Naive B cell (primary cell): ENCODE measurements around the gene ACE. TPM values are rescaled to one million over a fixed set of nuclear protein-coding genes. Genes with fewer than 3 reads are reported as not detected.

Experiments
- ATAC-seq, 2 donors: fragments of 150-1000 bp; cut with Tn5 transposase; 2 replicates each; pipeline ENCODE4 v1.10.0; 2021; ENCODE audit warnings: low read depth in 2 of 2, mild to moderate bottlenecking in 2 of 2, moderate library complexity in 2 of 2
- DNase-seq: peaks from one replicate; pipeline ENCODE4 v3.0.0; 2022
- H3K27ac Mint-ChIP-seq, 6 donors: one replicate each; pipeline ENCODE4 v1.8.0; 2020 to 2022; ENCODE audit warnings: mild to moderate bottlenecking in 6 of 6, mixed read lengths in 6 of 6, moderate library complexity in 5 of 6, inconsistent platforms in 2 of 6
- H3K27me3 Mint-ChIP-seq, 3 donors: one replicate each; pipeline ENCODE4 v1.8.0; 2021 to 2022; ENCODE audit warnings: mixed read lengths in 3 of 3, mild to moderate bottlenecking in 1 of 3
- H3K36me3 Mint-ChIP-seq, 2 donors: one replicate each; pipeline ENCODE4 v1.8.0; 2020 to 2022; ENCODE audit warnings: mixed read lengths in 2 of 2, inconsistent platforms in 1 of 2, mild to moderate bottlenecking in 1 of 2
- H3K4me1 Mint-ChIP-seq, 3 donors: one replicate each; pipeline ENCODE4 v1.8.0; 2020 to 2022; ENCODE audit warnings: mixed read lengths in 3 of 3, inconsistent platforms in 1 of 3, mild to moderate bottlenecking in 1 of 3, moderate library complexity in 1 of 3
- H3K4me3 Mint-ChIP-seq, 8 donors: one replicate each; pipeline ENCODE4 v1.8.0; 2020 to 2022; ENCODE audit warnings: mild to moderate bottlenecking in 8 of 8, mixed read lengths in 8 of 8, moderate library complexity in 8 of 8, inconsistent platforms in 2 of 8
- H3K9me3 Mint-ChIP-seq, 7 donors: one replicate each; pipeline ENCODE4 v1.8.0; 2020 to 2022; ENCODE audit warnings: mixed read lengths in 7 of 7, mild to moderate bottlenecking in 5 of 7, inconsistent platforms in 2 of 7, moderate library complexity in 1 of 7
- polyA plus RNA-seq, 6 donors: library from polyadenylated mRNA; unstranded; fragments of 300-500 nt; fragmentation: Illumina TruSeq; gene quantifications; one replicate each; pipeline ENCODE4 v1.2.3, GENCODE V29; 2021; ENCODE audit warnings: low read depth in 6 of 6

Gene ACE
- polyA plus RNA-seq, result not detected

DNA sequence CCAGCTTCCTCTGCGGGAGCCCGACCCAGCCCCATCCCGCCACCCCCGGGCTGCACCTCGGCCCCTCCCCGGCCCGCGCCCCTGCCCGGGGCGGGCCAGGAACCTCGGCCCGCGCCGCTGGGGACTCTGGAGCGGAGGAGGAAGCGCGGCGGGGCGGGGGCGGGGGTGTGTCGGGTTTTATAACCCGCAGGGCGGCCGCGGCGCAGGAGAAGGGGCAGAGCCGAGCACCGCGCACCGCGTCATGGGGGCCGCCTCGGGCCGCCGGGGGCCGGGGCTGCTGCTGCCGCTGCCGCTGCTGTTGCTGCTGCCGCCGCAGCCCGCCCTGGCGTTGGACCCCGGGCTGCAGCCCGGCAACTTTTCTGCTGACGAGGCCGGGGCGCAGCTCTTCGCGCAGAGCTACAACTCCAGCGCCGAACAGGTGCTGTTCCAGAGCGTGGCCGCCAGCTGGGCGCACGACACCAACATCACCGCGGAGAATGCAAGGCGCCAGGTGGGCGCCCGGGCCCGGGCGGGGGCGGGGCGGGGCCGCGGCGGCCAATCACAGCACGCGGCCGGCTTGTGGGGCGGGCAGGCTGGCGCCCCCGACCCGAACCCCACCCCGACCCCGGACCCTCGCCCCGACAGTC lies at the start of gene ACE:
Gene ACE, plus strand, starts transcription at position 208 of the 626 bp plus-strand sequence. Its CDS starts 34 bp downstream, at position 242.
- Mint-ChIP-seq H3K27me3 (peaks cover 23 to 61% (median 43%) of the 10 kb centered on the region in 3 donors), H3K4me1 (peaks cover 13 to 22% (median 20%) of the 10 kb centered on the region in 3 donors), H3K36me3 (no peaks in the 10 kb centered on the region), H3K27ac (peak within 1 kb of the TSS in 3 of 6 donors; percentile 27 to 92 (median 56)), H3K9me3 (no peaks in the 10 kb centered on the region), H3K4me3 (peak within 1 kb of the TSS; percentile 76 to 90 (median 86))
- peak; percentile 30 for DNase-seq
- ATAC-seq, result peak; percentile 70 to 73

DNA sequence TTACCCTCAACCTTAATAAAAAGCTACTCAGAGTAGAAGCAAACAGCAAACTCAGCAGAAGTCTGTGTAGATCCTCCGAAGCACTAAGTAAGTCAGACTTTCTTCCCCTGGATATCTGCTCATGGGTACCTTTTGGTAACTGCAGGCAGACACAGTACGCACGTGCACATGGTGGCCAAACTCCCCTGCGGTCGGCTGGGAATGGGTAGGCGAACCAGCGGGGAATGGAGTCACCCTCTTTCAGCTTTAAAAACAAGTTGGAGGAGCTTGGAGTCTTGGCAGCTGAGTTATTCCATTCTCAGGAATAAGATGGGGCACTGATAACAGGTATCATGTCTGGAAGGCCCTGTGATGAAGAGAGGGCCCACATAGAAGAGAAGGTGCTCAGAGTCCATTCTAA lies 47.1 kb upstream of the ACE start:
- H3K4me3 Mint-ChIP-seq, result no peak overlapping the region
- H3K27ac Mint-ChIP-seq, result no peak overlapping the region
- peaks cover 10 to 19% (median 16%) of the 10 kb centered on the region in 3 donors for H3K4me1 Mint-ChIP-seq
- peaks cover 9 to 35% (median 19%) of the 10 kb centered on the region in 3 donors for H3K27me3 Mint-ChIP-seq
- no peaks in the 10 kb centered on the region for H3K36me3 Mint-ChIP-seq
- no peak for DNase-seq
- no peak for ATAC-seq
- no peaks in the 10 kb centered on the region for H3K9me3 Mint-ChIP-seq

DNA sequence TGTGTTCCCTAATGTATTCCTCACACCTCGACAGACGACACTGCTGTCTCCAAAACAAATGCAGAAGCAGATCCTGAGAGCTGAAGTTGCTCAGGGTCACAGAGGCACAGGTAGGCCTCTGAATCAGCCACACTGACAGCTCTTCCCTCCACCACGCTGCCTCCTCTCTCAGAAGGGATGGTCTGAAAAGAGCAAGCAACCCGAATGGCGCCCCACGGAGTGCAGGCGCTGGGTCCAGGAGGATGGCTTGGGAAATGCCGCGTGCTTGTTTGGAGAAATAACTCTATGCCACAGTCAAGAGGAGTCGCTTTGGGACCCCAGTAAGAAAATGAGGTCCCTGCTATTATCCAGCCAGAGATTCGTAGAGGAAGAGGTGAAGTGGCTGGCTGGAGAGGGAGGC lies 46.6 kb upstream of the ACE start:
- peak overlapping the region in 1 of 6 donors; percentile 47 for H3K27ac Mint-ChIP-seq
- no peak overlapping the region for H3K4me3 Mint-ChIP-seq
- H3K27me3 Mint-ChIP-seq, result peaks cover 13 to 38% (median 19%) of the 10 kb centered on the region in 3 donors
- DNase-seq (no peak), ATAC-seq (no peak)
- H3K36me3 Mint-ChIP-seq, result no peaks in the 10 kb centered on the region
- no peaks in the 10 kb centered on the region for H3K9me3 Mint-ChIP-seq
- H3K4me1 Mint-ChIP-seq, result peaks cover 10 to 19% (median 19%) of the 10 kb centered on the region in 3 donors

DNA sequence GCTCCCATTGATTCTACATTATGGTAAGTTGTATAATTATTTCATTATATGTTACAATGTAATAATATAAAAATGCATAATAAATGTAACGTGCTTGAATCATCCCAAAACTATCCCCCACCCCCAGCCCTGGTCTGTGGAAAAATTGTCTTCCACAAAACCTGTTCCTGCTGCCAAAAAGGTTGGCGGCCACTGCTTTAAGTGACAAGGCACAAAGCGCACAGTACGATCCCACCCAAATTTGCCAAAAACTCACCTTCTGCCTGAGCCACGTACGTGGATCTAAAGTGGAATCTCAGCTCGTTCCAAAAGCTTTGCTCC lies 45.3 kb upstream of the ACE start:
- H3K27ac Mint-ChIP-seq, result no peak overlapping the region
- no peaks in the 10 kb centered on the region for H3K9me3 Mint-ChIP-seq
- H3K36me3 Mint-ChIP-seq, result no peaks in the 10 kb centered on the region
- H3K4me3 Mint-ChIP-seq, result no peak overlapping the region
- DNase-seq (no peak), ATAC-seq (no peak)
- peaks cover 10 to 14% (median 13%) of the 10 kb centered on the region in 3 donors for H3K4me1 Mint-ChIP-seq
- peaks cover 13 to 45% (median 19%) of the 10 kb centered on the region in 3 donors for H3K27me3 Mint-ChIP-seq

DNA sequence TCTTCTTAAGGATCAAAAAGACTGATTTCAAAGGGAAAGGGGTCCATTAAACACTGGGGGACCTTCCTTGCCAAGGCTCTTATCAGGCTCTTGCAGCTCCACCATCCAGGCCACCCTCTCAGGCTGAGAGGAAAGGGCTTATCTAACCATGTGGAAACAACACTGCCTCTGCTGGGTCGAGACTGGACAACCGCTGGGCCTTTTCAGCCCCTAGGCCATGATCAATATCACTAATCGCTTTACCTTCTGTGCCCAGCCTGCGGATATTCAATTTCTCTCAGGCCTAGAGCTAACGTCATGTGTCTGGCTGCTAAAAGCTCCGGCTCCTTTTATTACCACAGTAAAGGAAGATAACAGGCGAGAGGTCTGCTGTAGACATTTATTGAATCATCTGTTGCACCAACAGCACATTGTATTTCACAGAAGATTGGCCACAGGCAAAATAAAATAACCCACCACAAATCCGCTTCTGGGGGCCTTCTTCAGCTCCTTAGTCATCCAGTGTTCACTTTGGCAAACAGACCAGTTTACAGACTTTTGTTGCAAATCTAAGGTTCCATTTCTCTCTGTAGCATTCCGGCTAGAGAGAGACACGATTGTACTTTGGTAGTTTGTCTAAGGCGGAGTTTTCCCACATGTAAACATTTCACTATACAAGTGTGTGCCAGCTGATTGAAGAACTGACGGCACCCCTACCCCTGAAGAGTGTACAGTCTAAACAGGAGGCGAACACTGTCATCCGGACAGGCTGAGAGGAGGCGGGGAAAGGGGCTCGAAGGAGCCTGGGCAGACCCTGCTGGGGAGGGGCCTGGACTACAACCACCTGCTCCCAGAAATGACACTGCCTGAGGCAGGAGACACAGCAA lies 44.7 kb upstream of the ACE start:
- no peak for ATAC-seq
- Mint-ChIP-seq H3K4me1 (peaks cover 6 to 8% (median 7%) of the 10 kb centered on the region in 3 donors), H3K27me3 (peaks cover 13 to 51% (median 19%) of the 10 kb centered on the region in 3 donors), H3K36me3 (no peaks in the 10 kb centered on the region), H3K9me3 (no peaks in the 10 kb centered on the region), H3K27ac (no peak overlapping the region), H3K4me3 (no peak overlapping the region)
- no peak for DNase-seq

DNA sequence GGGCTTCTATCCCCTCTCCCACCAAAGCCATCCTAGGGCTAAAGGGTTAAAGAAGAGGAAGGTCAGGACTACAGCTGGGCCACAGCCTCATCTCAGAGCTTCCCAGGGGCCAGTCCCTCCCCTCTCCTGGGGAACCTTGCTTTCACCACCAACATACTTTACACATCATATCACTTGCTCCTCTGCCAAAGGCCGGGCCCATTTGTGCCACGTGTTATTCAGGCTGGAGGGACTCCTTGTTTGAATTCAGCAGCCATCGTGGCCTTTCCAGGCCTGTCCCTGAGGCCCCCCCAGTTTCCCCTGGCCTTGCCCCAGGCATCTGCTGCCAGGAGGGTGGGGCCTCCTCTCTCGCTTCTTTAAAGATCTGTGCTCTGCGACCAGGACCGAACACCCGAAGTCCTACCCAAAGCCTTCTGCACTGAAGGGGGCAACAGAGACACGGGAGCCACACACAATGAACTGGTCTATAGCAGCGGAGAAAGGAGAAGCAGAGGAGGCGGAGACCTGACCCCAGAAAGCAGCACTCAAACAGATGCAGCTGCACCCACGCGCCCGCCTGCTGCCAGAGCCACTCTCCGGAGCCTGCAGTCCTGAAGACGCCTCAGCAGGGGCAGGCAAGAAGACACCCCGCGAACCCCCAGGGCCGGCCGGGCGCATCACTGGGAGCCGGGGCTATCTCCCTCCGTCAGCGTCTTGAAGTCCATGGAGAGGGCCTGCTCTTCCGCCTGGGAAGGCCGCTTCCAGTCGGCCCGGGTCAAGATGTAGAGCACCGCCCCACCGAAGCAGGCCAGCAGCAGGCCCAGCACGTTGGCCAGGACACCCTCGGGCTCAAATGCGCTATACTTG lies 42.9 kb upstream of the ACE start:
- DNase-seq (no peak), ATAC-seq (peak; percentile 27 to 35)
- Mint-ChIP-seq H3K4me3 (no peak overlapping the region), H3K27ac (peak overlapping the region in 3 of 6 donors; percentile 30 to 91 (median 60)), H3K27me3 (peaks cover 13 to 57% (median 19%) of the 10 kb centered on the region in 3 donors), H3K36me3 (no peaks in the 10 kb centered on the region), H3K9me3 (no peaks in the 10 kb centered on the region), H3K4me1 (peaks cover 4 to 5% (median 5%) of the 10 kb centered on the region in 3 donors)

DNA sequence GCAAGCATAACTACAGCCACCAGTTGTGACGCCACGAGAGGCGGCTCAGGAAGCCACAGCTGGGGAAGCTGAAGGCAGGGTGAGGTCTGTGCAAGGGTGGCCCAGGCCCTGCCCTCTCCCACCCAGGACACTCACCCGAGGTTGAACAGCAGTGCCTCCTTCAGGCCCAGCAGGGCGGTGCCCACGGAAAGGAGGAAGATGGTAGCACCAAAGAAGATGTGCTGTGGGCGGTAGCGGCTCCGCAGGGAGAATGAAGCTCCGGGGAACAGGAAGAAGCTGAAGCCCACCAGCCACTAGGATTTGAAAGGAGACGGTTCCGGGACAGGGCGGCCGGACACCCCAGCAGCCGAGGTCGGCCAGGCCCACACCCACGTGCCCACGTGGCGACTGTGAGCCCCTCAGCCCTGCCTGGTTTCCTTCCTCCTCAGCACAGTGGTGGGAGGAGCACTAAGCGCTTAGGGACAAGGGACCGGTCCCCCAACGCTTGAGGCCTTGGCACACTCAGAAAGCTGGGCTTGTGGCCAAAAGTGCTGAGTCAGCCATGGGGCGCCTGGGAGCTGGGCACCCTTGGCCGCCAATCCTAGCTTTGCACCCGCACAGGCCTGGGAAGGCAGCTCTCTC lies 41.8 kb upstream of the ACE start:
- no peaks in the 10 kb centered on the region for H3K36me3 Mint-ChIP-seq
- peaks cover 0 to under 1% (median 0%) of the 10 kb centered on the region in 7 donors for H3K9me3 Mint-ChIP-seq
- ATAC-seq (peak; percentile 61 to 79), DNase-seq (peak; percentile 17)
- peak overlapping the region in 1 of 8 donors; percentile 53 for H3K4me3 Mint-ChIP-seq
- peaks cover 10 to 16% (median 13%) of the 10 kb centered on the region in 3 donors for H3K4me1 Mint-ChIP-seq
- H3K27me3 Mint-ChIP-seq, result peaks cover 13 to 56% (median 19%) of the 10 kb centered on the region in 3 donors
- peak overlapping the region in 1 of 6 donors; percentile 30 for H3K27ac Mint-ChIP-seq

DNA sequence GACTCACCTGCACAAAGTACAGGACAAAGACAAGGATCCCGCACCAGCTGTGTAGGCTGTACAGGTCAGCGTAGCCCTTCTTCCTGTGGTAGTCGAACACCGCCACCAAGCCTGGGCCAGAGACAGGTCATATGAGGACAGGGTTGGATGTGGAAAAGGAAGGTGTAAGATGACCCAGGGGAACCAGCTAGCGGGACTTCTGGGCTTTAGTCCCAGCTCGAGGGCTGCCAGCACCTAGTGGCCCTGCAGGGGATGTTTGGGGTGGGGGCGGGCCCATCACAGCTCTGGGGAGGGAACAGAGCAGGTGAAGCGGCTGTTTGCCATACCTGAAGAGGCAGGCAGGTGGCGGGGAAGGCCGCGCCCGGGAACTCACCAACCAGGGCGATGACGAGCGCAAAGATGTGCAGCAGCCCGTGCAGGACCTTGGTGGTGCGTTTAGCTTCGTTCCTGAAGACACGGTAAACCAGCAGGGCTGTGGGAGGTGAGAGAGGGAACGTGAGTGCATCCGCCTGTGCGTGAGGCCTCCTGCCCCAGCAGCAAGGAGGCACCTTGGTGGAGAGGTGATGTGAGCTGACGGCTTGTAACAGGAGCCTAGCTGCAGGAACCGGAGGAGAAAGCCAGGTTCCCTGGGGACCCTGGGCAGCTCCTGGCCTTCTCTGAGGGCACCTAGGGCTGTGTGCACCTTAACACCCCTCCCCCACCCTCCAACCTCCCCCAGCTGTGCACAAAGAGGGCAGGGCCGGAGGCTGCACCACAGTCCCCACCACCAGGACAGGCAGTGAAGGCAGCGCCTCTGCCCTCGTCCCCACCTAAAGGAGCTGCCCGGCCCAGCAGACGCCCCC lies 41.0 kb upstream of the ACE start:
- Mint-ChIP-seq H3K9me3 (peaks cover 0 to 1% (median 0%) of the 10 kb centered on the region in 7 donors), H3K27ac (peak overlapping the region in 1 of 6 donors; percentile 72), H3K4me1 (peaks cover 17 to 21% (median 20%) of the 10 kb centered on the region in 3 donors), H3K27me3 (peaks cover 13 to 53% (median 19%) of the 10 kb centered on the region in 3 donors), H3K36me3 (no peaks in the 10 kb centered on the region), H3K4me3 (no peak overlapping the region)
- ATAC-seq, result peak; percentile 15 to 51
- DNase-seq, result no peak

DNA sequence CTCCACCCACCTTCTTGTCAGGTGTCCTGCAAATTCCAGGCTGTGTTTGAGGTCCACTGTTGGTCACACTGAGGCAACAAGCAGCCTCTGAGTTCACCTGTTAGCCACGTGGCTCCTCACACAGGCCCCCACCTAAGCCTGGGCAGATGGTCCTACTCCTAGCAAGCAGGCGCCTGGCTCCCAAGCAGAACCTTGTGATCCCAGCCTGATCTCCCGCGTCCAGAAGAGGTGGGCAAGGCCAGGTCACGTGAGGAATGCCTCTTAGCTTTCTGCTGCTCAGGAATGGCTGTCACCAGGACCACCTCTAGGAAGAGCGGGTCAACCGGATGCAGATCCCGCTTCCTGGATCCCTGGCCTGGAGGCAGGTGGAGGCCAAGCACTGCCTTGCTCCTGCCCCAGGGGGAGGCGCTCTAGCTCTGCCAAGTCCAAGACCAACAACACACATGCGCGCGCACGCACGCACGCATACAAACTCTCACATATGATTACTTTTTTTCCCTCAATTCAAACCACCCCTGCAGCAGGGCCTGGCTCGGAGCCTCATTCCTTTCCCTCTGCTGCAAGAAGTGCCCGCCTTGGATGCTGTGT lies 40.2 kb upstream of the ACE start:
- ATAC-seq (no peak), DNase-seq (no peak)
- Mint-ChIP-seq H3K27me3 (peaks cover 13 to 53% (median 19%) of the 10 kb centered on the region in 3 donors), H3K4me3 (peak overlapping the region in 1 of 8 donors; percentile 6), H3K27ac (no peak overlapping the region), H3K9me3 (peaks cover 0 to 1% (median 0%) of the 10 kb centered on the region in 7 donors), H3K4me1 (peaks cover 17 to 25% (median 20%) of the 10 kb centered on the region in 3 donors), H3K36me3 (no peaks in the 10 kb centered on the region)

DNA sequence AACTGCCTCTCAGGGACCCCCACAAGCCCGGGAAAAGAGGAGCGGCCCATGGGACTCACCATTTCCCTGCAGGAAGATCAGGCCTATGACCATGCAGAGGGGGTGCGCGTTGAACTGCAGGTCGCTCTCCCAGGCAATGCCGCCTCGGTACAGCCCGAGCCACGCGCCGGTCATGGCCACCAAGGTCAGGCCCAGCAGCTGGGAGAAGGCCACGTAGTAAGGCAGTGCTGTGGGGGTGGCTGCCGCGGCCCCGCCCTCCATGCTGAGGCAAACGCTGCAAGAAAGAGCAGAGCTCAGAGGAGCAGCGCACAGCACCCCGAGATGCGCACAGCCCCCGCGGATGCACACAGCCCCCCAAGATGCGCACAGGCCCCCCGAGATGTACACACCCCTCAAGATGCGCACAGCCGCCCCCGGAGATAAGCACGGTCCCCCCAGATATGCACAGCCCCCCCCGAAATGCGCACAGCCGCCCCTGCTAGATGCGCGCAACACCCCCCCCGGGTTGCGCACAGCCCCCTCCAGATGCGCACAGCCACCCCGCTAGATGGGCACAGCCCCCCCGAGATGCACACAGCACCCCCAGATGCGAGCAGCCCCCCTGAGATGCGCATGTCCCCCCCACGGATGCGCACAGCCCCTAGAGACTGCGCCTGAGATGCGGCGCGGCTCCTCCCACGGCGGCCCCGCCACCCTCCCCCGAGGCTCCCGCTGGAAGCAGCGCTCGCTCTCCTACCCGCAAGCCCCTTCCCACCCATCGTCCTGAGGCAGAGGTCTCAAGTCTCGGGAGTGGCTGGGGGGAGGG lies 39.4 kb upstream of the ACE start:
- ATAC-seq (no peak), DNase-seq (no peak)
- peaks cover 17 to 27% (median 22%) of the 10 kb centered on the region in 3 donors for H3K4me1 Mint-ChIP-seq
- H3K9me3 Mint-ChIP-seq, result peaks cover 0 to 1% (median 0%) of the 10 kb centered on the region in 7 donors
- peak overlapping the region in 1 of 6 donors; percentile 80 for H3K27ac Mint-ChIP-seq
- no peak overlapping the region for H3K4me3 Mint-ChIP-seq
- peaks cover 10 to 45% (median 17%) of the 10 kb centered on the region in 3 donors for H3K27me3 Mint-ChIP-seq
- H3K36me3 Mint-ChIP-seq, result no peaks in the 10 kb centered on the region
